Hepatocyte (in vitro differentiated cells): Measurements from ENCODE around the gene ZIC3. TPM values are rescaled to one million over a fixed set of nuclear protein-coding genes. Genes with fewer than 3 reads are reported as not detected.

Source experiments
- DNase-seq: peaks from one replicate; pipeline ENCODE4 v3.0.0-alpha.2; 2016; ENCODE audit warnings: low spot score
- H2AFZ ChIP-seq: fragments of 200-600 bp; sonication (generic); 2 replicates; pipeline ENCODE4 v1.6.0; 2016; ENCODE audit warnings: antibody characterized with exemption, mild to moderate bottlenecking
- H3K27ac ChIP-seq: fragments of 200-600 bp; sonication (generic); 2 replicates; pipeline ENCODE4 v1.5.1; 2016; ENCODE audit warnings: mild to moderate bottlenecking
- H3K27me3 ChIP-seq: fragments of 200-600 bp; sonication (generic); 2 replicates; pipeline ENCODE4 v1.6.1; 2016
- H3K36me3 ChIP-seq: fragments of 200-600 bp; sonication (generic); replicated peaks from 2 replicates; pipeline ENCODE4 v1.5.1; 2016; ENCODE audit warnings: low read depth; ENCODE audit not compliant: insufficient read depth
- H3K4me1 ChIP-seq: fragments of 200-600 bp; sonication (generic); 2 replicates; pipeline ENCODE4 v1.5.1; 2016; ENCODE audit warnings: mild to moderate bottlenecking, moderate library complexity; ENCODE audit not compliant: insufficient read depth
- H3K4me2 ChIP-seq: fragments of 200-600 bp; sonication (generic); 2 replicates; pipeline ENCODE4 v1.6.0; 2016
- H3K4me3 ChIP-seq: fragments of 200-600 bp; sonication (generic); 2 replicates; pipeline ENCODE4 v1.5.1; 2016; ENCODE audit warnings: mild to moderate bottlenecking
- H3K79me2 ChIP-seq: fragments of 200-600 bp; sonication (generic); 2 replicates; pipeline ENCODE4 v1.6.0; 2017; ENCODE audit warnings: mild to moderate bottlenecking
- H3K9me2 ChIP-seq: fragments of 200-600 bp; sonication (generic); replicated peaks from 2 replicates; pipeline ENCODE4 v1.6.0; 2017; ENCODE audit warnings: mild to moderate bottlenecking; ENCODE audit not compliant: insufficient read depth
- H3K9me3 ChIP-seq: fragments of 200-600 bp; sonication (generic); 2 replicates; pipeline ENCODE4 v1.5.1; 2016; ENCODE audit warnings: low read depth, mild to moderate bottlenecking
- H4K20me1 ChIP-seq: fragments of 200-600 bp; sonication (generic); 2 replicates; pipeline ENCODE4 v1.6.0; 2016; ENCODE audit warnings: mild to moderate bottlenecking; ENCODE audit not compliant: insufficient read depth, poor library complexity, severe bottlenecking
- CTCF ChIP-seq: fragments of 200-600 bp; sonication (generic); IDR thresholded peaks from 2 replicates; pipeline ENCODE4 v1.5.1; 2016; ENCODE audit warnings: antibody characterized with exemption, mild to moderate bottlenecking; ENCODE audit not compliant: poor library complexity
- EZH2 ChIP-seq: fragments of 200-600 bp; sonication (generic); IDR thresholded peaks from 2 replicates; pipeline ENCODE4 v1.6.1; 2016; ENCODE audit warnings: antibody characterized with exemption, mild to moderate bottlenecking, borderline replicate concordance
- EZH2phosphoT487 ChIP-seq: fragments of 200-600 bp; sonication (generic); IDR thresholded peaks from one replicate; pipeline ENCODE4 v1.6.1; 2018; ENCODE audit warnings: antibody characterized with exemption, mild to moderate bottlenecking, low read depth, moderate library complexity; ENCODE audit not compliant: unreplicated experiment, severe bottlenecking
- WGBS: methylation state at CpG from one replicate; pipeline ENCODE4 v1.1.6; 2016; ENCODE audit warnings: low lambda C conversion rate; ENCODE audit errors: missing lambda C conversion rate; 5-methylcytosine and 5-hydroxymethylcytosine counted together
- polyA plus RNA-seq: library from polyadenylated mRNA; unstranded; fragments of >200 nt; fragmentation: Nextera tagmentation; extraction: Ambion mirVana; gene quantifications from 2 replicates; pipeline ENCODE4 v1.2.1, GENCODE V29; 2016
- total RNA-seq: library from RNA; depleted of rRNA; stranded (reverse); fragments of >200 nt; gene quantifications from 2 replicates; pipeline ENCODE4 v1.2.3, GENCODE V29; 2014

ZIC3 gene
- total and polyA plus RNA-seq, 2 experiments from 2014 or later = 0.13 TPM; not detected in 1

DNA sequence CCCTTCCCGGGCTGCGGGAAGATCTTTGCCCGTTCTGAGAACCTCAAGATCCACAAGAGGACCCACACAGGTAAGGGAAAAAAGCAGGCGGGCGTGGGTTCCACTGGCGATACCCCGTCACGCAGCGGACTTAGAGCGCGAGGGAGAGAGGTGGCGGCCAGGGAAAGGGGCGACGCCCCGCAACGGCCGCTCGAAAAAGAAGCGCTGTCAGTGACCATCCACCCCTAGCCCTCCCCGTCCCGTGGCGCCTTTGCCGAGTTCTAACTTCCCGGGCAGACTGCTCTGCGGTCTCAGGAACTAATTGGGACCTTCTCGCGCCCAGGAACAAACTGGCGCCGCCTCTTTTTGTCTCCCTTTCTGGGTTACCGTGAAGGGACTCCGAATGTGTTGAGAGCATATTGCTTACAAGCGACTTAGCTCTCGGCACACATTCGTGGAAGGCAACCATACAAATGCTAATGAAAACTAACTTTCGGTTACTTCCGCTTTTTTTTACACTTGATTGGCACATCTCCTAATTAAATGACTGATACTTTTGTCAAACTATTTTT, 1.8 kb downstream of the ZIC3 start:
- no peaks in the 10 kb centered on the region for H3K9me3 ChIP-seq
- H3K4me2 ChIP-seq = no peak overlapping the region
- no peak overlapping the region for H3K27ac ChIP-seq
- no peak for DNase-seq
- H3K79me2 ChIP-seq = no peaks in the 10 kb centered on the region
- peaks cover 82% of the 10 kb centered on the region for H3K27me3 ChIP-seq
- H3K4me3 ChIP-seq = no peak overlapping the region
- no peak overlapping the region for H2AFZ ChIP-seq
- H3K4me1 ChIP-seq = peaks cover 3% of the 10 kb centered on the region
- H3K36me3 ChIP-seq = no peaks in the 10 kb centered on the region
- TF ChIP-seq CTCF = no peak
- TF ChIP-seq EZH2phosphoT487 = no peak
- peak; percentile 63 for TF ChIP-seq EZH2
- no peaks in the 10 kb centered on the region for H4K20me1 ChIP-seq
- H3K9me2 ChIP-seq = no peaks in the 10 kb centered on the region
- WGBS = 38% methylated on average over 36 of the region's 36 CpGs

- peaks cover 3% of the 10 kb centered on the region for H3K4me1 ChIP-seq
- no peak overlapping the region for H2AFZ ChIP-seq
- H3K27ac ChIP-seq = no peak overlapping the region
- H3K36me3 ChIP-seq = no peaks in the 10 kb centered on the region
- peaks cover 82% of the 10 kb centered on the region for H3K27me3 ChIP-seq
- no peak overlapping the region for H3K4me3 ChIP-seq
- H4K20me1 ChIP-seq = no peaks in the 10 kb centered on the region
- DNase-seq = no peak
- no peaks in the 10 kb centered on the region for H3K79me2 ChIP-seq
- WGBS = 40% methylated on average over 43 of the region's 53 CpGs
- no peaks in the 10 kb centered on the region for H3K9me3 ChIP-seq
- TF ChIP-seq EZH2 (no peak), EZH2phosphoT487 (peak; percentile 70)
- no peaks in the 10 kb centered on the region for H3K9me2 ChIP-seq
- peak overlapping the region; percentile 49 for H3K4me2 ChIP-seq
These were observed 3.0 kb downstream of the ZIC3 start for GRCh38 chrX:137568741-137569469.

DNA sequence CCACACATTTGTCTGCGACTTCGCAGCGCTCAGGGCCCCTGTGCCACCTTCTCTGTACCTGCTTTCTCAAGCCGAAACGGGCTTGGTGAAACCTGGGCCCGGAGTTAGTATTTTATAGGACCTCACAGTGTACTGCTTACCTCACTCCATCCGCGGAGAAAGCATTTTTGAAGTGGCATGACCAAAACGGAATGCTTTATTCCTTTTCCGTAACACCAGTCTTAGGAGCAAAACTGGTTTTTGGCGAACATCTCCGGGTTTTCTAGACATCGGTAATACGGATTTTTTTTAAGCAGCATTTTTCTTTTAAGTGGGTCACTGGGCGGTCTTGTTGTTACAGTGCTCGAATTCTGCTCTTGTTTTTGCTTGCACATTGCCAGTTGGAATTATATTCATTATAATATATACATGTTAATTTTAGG, 3.6 kb downstream of the ZIC3 start:
- H3K9me2 ChIP-seq = no peaks in the 10 kb centered on the region
- no peaks in the 10 kb centered on the region for H3K79me2 ChIP-seq

More for the DNA sequence above, 3.6 kb downstream of the ZIC3 start:
- no peaks in the 10 kb centered on the region for H4K20me1 ChIP-seq
- H3K27me3 ChIP-seq = peaks cover 83% of the 10 kb centered on the region
- no peak for TF ChIP-seq CTCF
- peak; percentile 64 for TF ChIP-seq EZH2phosphoT487
- peak; percentile 99 for TF ChIP-seq EZH2
- DNase-seq = no peak
- H3K9me3 ChIP-seq = no peaks in the 10 kb centered on the region
- no peak overlapping the region for H3K4me3 ChIP-seq
- H3K27ac ChIP-seq = no peak overlapping the region
- 36% methylated on average over 16 of the region's 16 CpGs for WGBS
- H3K4me2 ChIP-seq = peak overlapping the region; percentile 49
- H2AFZ ChIP-seq = no peak overlapping the region
- no peaks in the 10 kb centered on the region for H3K36me3 ChIP-seq
- peaks cover 3% of the 10 kb centered on the region for H3K4me1 ChIP-seq
